GM12801 (cell line): ENCODE measurements around the gene NPPB.

Experiments
- CTCF ChIP-seq: IDR thresholded peaks from one replicate; pipeline ENCODE4 v1.5.1; 2011; ENCODE audit warnings: control low read depth; ENCODE audit not compliant: insufficient read length; ENCODE audit errors: extremely low read depth

Gene NPPB

GRCh38 chr1:11817192-11817591, 41.6 kb downstream of the NPPB start:
- no peak for TF ChIP-seq CTCF

- no peak for TF ChIP-seq CTCF
Measured at GRCh38 chr1:11813021-11813420, 45.7 kb downstream of the NPPB start.
